CD4-positive, alpha-beta memory T cell (primary cell): Measurements from ENCODE around the gene NENF. TPM values are rescaled to one million over a fixed set of nuclear protein-coding genes. Genes with fewer than 3 reads are reported as not detected.

ENCODE experiments used
- CTCF ChIA-PET: fragments of 350-600 bp; sonication (Branson Sonifier 250); formaldehyde crosslinking; loops from one replicate; lab custom pipeline; 2021; ENCODE audit warnings: inconsistent platforms; ENCODE audit not compliant: partially characterized antibody; lab: Charles Lee
- POLR2A ChIA-PET: fragments of 350-600 bp; sonication (Branson Sonifier 250); formaldehyde crosslinking; loops from one replicate; lab custom pipeline; 2021; ENCODE audit not compliant: partially characterized antibody; lab: Charles Lee
- DNase-seq, 5 donors: peaks; one replicate each; pipeline versions ENCODE4 v3.0.0 to v3.0.0-alpha.2; 2020 to 2022; ENCODE audit warnings: mixed read lengths in 1 of 5
- H3K27ac ChIP-seq: one replicate; pipeline ENCODE4 v1.7.0; 2013; ENCODE audit warnings: low read depth, low read length
- H3K27me3 ChIP-seq: 2 replicates; pipeline ENCODE4 v1.7.0; 2013; ENCODE audit warnings: mild to moderate bottlenecking, low read length, moderate library complexity; ENCODE audit not compliant: insufficient read depth
- H3K36me3 ChIP-seq: 2 replicates; pipeline ENCODE4 v1.7.0; 2013; ENCODE audit warnings: mild to moderate bottlenecking, low read length, moderate library complexity; ENCODE audit not compliant: insufficient read depth
- H3K4me1 ChIP-seq: 2 replicates; pipeline ENCODE4 v1.7.0; 2013; ENCODE audit warnings: mild to moderate bottlenecking, low read length, moderate library complexity; ENCODE audit not compliant: insufficient read depth
- H3K4me3 ChIP-seq, 2 donors: one replicate each; pipeline ENCODE4 v1.7.0; 2013; ENCODE audit warnings: low read length in 2 of 2, mild to moderate bottlenecking in 1 of 2
- H3K9me3 ChIP-seq, 2 donors: one replicate each; pipeline ENCODE4 v1.7.0; 2013; ENCODE audit warnings: low read length in 2 of 2, control low read depth in 1 of 2; ENCODE audit not compliant: control insufficient read depth in 1 of 2
- H3K27ac Mint-ChIP-seq, 7 donors: one replicate each; pipeline ENCODE4 v1.8.0; 2020 to 2021; ENCODE audit warnings: mixed read lengths in 7 of 7, mild to moderate bottlenecking in 6 of 7, inconsistent platforms in 3 of 7, moderate library complexity in 3 of 7
- H3K27me3 Mint-ChIP-seq, 2 donors: one replicate each; pipeline ENCODE4 v1.8.0; 2020 to 2021; ENCODE audit warnings: mixed read lengths in 2 of 2
- H3K36me3 Mint-ChIP-seq, 2 donors: one replicate each; pipeline ENCODE4 v1.8.0; 2020 to 2021; ENCODE audit warnings: mixed read lengths in 2 of 2, inconsistent platforms in 1 of 2, mild to moderate bottlenecking in 1 of 2
- H3K4me1 Mint-ChIP-seq, 4 donors: one replicate each; pipeline ENCODE4 v1.8.0; 2020 to 2021; ENCODE audit warnings: mixed read lengths in 4 of 4, mild to moderate bottlenecking in 1 of 4
- H3K4me3 Mint-ChIP-seq, 8 donors: one replicate each; pipeline ENCODE4 v1.8.0; 2020 to 2021; ENCODE audit warnings: mixed read lengths in 8 of 8, mild to moderate bottlenecking in 7 of 8, moderate library complexity in 6 of 8, inconsistent platforms in 3 of 8
- H3K9me3 Mint-ChIP-seq, 8 donors: one replicate each; pipeline ENCODE4 v1.8.0; 2020 to 2021; ENCODE audit warnings: mixed read lengths in 8 of 8, mild to moderate bottlenecking in 5 of 8, inconsistent platforms in 3 of 8, moderate library complexity in 1 of 8
- intact Hi-C: fragments of 100-400 bp; cut with micrococcal nuclease; formaldehyde crosslinking; loops from one replicate; pipeline ENCODE4 v1.15.1; 2023
- polyA plus RNA-seq, 2 donors: library from polyadenylated mRNA; unstranded; fragments of 300-500 nt; fragmentation: Illumina TruSeq; gene quantifications; one replicate each; pipeline ENCODE4 v1.2.3, GENCODE V29; 2021
- total RNA-seq, 2 experiments: library from RNA; stranded (reverse); gene quantifications; one replicate each; pipeline ENCODE4 v1.2.3, GENCODE V29; 2021

Gene NENF
- total and polyA plus RNA-seq, 4 experiments from 2014 or later, result 18.7 to 76.2 (median 31.8) TPM

DNA sequence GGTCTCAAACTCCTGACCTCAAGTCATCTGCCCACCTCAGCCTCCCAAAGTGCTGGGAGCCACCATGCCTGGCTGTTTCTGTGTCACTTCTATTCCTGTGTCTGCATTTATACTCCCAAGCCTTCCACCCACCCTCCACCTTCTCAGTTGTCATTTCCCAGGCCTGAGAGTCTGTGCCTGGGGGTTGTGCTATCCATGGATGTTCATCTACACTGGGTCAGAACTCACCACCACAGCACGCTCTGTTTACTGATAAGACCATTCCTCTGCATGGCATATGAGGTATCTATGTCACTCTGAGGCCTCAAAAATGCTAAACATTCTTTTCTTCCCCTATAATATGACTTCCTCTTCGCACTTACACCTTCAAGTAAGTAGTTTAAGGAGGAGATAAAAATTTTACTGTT lies 6.1 kb downstream of the NENF start:
- no peaks in the 10 kb centered on the region for H3K27me3 Mint-ChIP-seq
- CTCF ChIA-PET, result no interaction called here
- peaks cover 10% of the 10 kb centered on the region for H3K4me1 ChIP-seq
- H3K4me1 Mint-ChIP-seq, result peaks cover 7 to 21% (median 11%) of the 10 kb centered on the region in 4 donors
- intact Hi-C loops, result loop anchor here (10.0 kb wide), 2 partner anchors 604 to 764 kb away; partner anchors contain the start of genes LPGAT1 and NEK2
- H3K4me3 ChIP-seq, result no peak overlapping the region
- no peaks in the 10 kb centered on the region for H3K27me3 ChIP-seq
- no peak for DNase-seq
- POLR2A ChIA-PET, result no interaction called here
- no peaks in the 10 kb centered on the region for H3K9me3 ChIP-seq
- peaks cover 0 to 3% of the 10 kb centered on the region in 2 donors for H3K36me3 Mint-ChIP-seq
- H3K36me3 ChIP-seq, result peaks cover 3% of the 10 kb centered on the region
- no peak overlapping the region for H3K27ac ChIP-seq
- H3K27ac Mint-ChIP-seq, result peak overlapping the region in 1 of 7 donors; percentile 80
- H3K9me3 Mint-ChIP-seq, result no peaks in the 10 kb centered on the region
- no peak overlapping the region for H3K4me3 Mint-ChIP-seq

DNA sequence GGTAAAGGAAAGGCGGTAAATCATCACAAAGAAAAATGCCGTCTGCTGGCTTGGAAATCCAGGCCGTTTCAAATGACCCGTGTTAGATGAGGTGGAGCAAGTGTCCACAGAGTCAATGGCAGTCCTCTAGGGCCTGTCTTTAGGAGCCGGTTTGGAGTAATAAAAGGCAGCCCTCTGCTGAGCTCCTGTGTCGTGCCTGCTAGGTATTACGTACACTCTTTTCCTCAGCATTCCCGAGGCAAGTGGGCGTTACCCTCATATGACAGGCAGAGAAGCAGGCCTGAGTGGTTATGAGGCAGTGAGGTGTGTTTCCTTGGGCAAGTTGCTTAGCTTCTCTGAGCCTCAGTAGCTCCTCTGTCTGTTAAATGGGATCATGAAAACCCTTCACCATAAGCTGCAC lies 7.7 kb downstream of the NENF start:
- no peaks in the 10 kb centered on the region for H3K9me3 ChIP-seq
- H3K4me1 ChIP-seq, result no peaks in the 10 kb centered on the region
- ChIA-PET CTCF (interaction anchor here (1.1 to 2.4 kb wide), 6 partner anchors 14 to 428 kb away, joined by 3 to 14 read pairs (median 3); no protein-coding TSS in a partner anchor), POLR2A (no interaction called here)
- no peak overlapping the region for H3K27ac Mint-ChIP-seq
- no peaks in the 10 kb centered on the region for H3K27me3 ChIP-seq
- intact Hi-C loops, result no loop called here
- H3K36me3 Mint-ChIP-seq, result peaks cover 8 to 10% of the 10 kb centered on the region in 2 donors
- H3K36me3 ChIP-seq, result peaks cover 3% of the 10 kb centered on the region
- no peaks in the 10 kb centered on the region for H3K9me3 Mint-ChIP-seq
- H3K4me3 ChIP-seq, result no peak overlapping the region
- peaks cover 0 to 10% (median 1%) of the 10 kb centered on the region in 4 donors for H3K4me1 Mint-ChIP-seq
- DNase-seq, result no peak
- no peak overlapping the region for H3K27ac ChIP-seq
- no peaks in the 10 kb centered on the region for H3K27me3 Mint-ChIP-seq
- H3K4me3 Mint-ChIP-seq, result no peak overlapping the region

DNA sequence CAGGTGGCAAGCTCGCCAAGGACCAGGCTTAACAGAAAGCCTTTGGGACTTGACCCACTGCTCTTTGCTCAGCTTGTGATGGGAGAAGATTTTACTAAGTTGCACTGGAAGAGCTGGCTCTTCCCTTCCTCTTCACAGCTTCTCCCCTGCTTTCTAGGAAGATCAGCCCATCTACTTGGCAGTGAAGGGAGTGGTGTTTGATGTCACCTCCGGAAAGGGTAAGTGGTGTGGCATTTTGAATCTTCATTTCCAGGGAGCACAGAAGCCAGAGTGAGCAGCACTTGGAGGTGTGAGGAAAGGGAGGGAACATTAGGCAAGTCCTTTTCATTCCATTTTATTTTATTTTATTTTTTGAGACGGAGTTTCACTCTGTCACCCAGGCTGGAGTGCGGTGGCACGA lies 9.7 kb downstream of the NENF start:
- Mint-ChIP-seq H3K27ac (peak overlapping the region in 1 of 7 donors; percentile 15), H3K4me1 (peaks cover 0 to 5% (median 1%) of the 10 kb centered on the region in 4 donors), H3K27me3 (no peaks in the 10 kb centered on the region), H3K36me3 (peaks cover 8 to 18% of the 10 kb centered on the region in 2 donors), H3K4me3 (no peak overlapping the region), H3K9me3 (no peaks in the 10 kb centered on the region)
- no peak overlapping the region for H3K27ac ChIP-seq
- no peaks in the 10 kb centered on the region for H3K27me3 ChIP-seq
- peaks cover 3% of the 10 kb centered on the region for H3K36me3 ChIP-seq
- ChIA-PET CTCF (interaction anchor here (0.9 to 1.6 kb wide), 2 partner anchors 15 kb away, joined by 3 to 5 read pairs; no protein-coding TSS in a partner anchor), POLR2A (interaction anchor here (1.3 to 1.7 kb wide), 2 partner anchors 10 to 16 kb away, joined by 3 to 4 read pairs; partner anchors contain the start of gene NENF)
- H3K4me1 ChIP-seq, result no peaks in the 10 kb centered on the region
- intact Hi-C loops, result no loop called here
- H3K9me3 ChIP-seq, result no peaks in the 10 kb centered on the region
- H3K4me3 ChIP-seq, result no peak overlapping the region
- DNase-seq, result no peak

DNA sequence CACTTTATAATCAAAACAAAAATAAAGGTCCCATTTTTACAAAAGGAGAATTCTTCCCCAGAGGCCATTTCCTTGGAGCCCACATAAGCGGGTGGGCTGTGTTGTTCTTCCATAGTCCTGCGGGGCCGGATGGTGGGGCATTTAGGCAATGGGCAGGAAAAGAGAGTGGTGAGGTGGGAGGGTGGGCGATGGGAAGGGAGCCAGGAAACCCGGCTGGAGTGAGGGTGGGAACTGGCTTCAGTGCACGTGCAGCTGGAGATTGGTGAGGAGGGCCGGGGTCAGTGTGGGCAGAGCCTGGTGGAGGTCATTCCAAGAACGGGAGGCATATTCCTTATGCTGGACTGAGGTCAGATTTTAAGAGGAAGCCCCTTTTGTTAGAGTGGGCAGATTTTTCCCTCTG lies 13.6 kb downstream of the NENF start:
- peaks cover 3% of the 10 kb centered on the region for H3K36me3 ChIP-seq
- no peak overlapping the region for H3K27ac Mint-ChIP-seq
- no peak overlapping the region for H3K4me3 ChIP-seq
- H3K27ac ChIP-seq, result no peak overlapping the region
- peaks cover 8 to 18% of the 10 kb centered on the region in 2 donors for H3K36me3 Mint-ChIP-seq
- ChIA-PET CTCF (interaction anchor here (2.2 kb wide), 1 partner anchor 9 kb away, joined by 7 read pairs; no protein-coding TSS in a partner anchor), POLR2A (no interaction called here)
- intact Hi-C loops, result no loop called here
- H3K27me3 ChIP-seq, result no peaks in the 10 kb centered on the region
- DNase-seq, result no peak
- H3K4me1 Mint-ChIP-seq, result peaks cover 0 to 1% (median 0%) of the 10 kb centered on the region in 4 donors
- no peak overlapping the region for H3K4me3 Mint-ChIP-seq
- no peaks in the 10 kb centered on the region for H3K9me3 Mint-ChIP-seq
- H3K9me3 ChIP-seq, result no peaks in the 10 kb centered on the region
- H3K4me1 ChIP-seq, result no peaks in the 10 kb centered on the region
- no peaks in the 10 kb centered on the region for H3K27me3 Mint-ChIP-seq

DNA sequence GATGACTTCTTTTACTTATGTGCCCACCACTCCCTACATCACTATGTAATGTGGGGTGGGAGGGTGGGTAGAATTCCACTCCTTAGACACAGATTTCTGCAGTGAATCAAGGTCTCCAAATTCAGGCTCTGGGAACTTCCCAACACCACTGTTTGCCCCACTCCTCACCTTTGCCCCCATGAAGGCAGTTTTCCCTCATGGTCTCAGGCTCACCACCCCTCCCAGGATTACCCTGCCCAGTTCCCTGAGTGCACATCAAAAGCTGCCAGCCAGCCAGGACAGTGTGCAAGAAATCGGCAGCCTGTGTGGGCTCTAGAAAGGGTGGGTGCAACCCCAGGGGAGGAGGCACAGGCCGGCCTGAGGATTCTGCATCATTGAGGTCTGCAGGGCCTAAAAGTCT lies 14.8 kb downstream of the NENF start:
- Mint-ChIP-seq H3K9me3 (no peaks in the 10 kb centered on the region), H3K4me1 (peaks cover 0 to 1% (median 0%) of the 10 kb centered on the region in 4 donors), H3K4me3 (no peak overlapping the region), H3K27ac (no peak overlapping the region), H3K27me3 (no peaks in the 10 kb centered on the region), H3K36me3 (peaks cover 8 to 18% of the 10 kb centered on the region in 2 donors)
- intact Hi-C loops, result no loop called here
- H3K36me3 ChIP-seq, result peaks cover under 1% of the 10 kb centered on the region
- H3K4me3 ChIP-seq, result no peak overlapping the region
- no peaks in the 10 kb centered on the region for H3K4me1 ChIP-seq
- CTCF ChIA-PET, result interaction anchor here (2.2 kb wide), 1 partner anchor 8 kb away, joined by 7 read pairs; no protein-coding TSS in a partner anchor
- POLR2A ChIA-PET, result no interaction called here
- no peaks in the 10 kb centered on the region for H3K27me3 ChIP-seq
- no peaks in the 10 kb centered on the region for H3K9me3 ChIP-seq
- H3K27ac ChIP-seq, result no peak overlapping the region
- DNase-seq, result no peak

DNA sequence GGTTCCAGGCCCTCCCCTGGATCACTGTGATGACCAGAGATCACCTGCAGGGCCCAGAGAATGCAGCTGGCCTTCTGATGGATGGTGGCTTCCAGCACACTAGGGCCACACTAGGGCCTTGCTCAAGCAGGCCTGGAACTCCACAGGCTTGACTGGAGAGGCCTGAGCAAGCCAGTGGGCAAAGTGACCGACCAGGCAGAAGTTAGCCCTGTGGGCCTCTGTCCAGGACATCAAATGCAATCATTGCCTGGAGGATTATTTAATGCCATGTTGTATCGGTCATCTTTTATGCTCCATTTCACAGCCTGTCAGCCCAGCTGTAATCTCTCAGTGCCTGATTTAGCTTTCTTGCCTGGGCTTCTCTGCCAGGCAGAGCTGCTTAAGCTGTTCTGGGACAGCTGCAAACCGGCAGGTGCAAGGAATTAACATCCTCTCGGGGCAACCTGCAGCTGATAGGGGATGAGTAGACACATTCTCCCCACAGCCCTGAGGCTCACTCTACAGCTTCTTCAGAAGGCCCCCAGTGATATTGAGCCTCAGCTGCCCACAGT lies 17.7 kb downstream of the NENF start:
- Mint-ChIP-seq H3K27ac (no peak overlapping the region), H3K4me3 (no peak overlapping the region), H3K9me3 (no peaks in the 10 kb centered on the region), H3K36me3 (peaks cover 0 to 8% of the 10 kb centered on the region in 2 donors), H3K27me3 (no peaks in the 10 kb centered on the region), H3K4me1 (no peaks in the 10 kb centered on the region)
- no peaks in the 10 kb centered on the region for H3K27me3 ChIP-seq
- ChIA-PET CTCF (interaction anchor here (0.7 to 11.6 kb wide), 3 partner anchors 159 to 388 kb away, joined by 3 to 404 read pairs (median 171); no protein-coding TSS in a partner anchor), POLR2A (no interaction called here)
- no peaks in the 10 kb centered on the region for H3K4me1 ChIP-seq
- H3K27ac ChIP-seq, result no peak overlapping the region
- intact Hi-C loops, result no loop called here
- DNase-seq, result no peak
- H3K9me3 ChIP-seq, result no peaks in the 10 kb centered on the region
- H3K4me3 ChIP-seq, result no peak overlapping the region
- H3K36me3 ChIP-seq, result no peaks in the 10 kb centered on the region

DNA sequence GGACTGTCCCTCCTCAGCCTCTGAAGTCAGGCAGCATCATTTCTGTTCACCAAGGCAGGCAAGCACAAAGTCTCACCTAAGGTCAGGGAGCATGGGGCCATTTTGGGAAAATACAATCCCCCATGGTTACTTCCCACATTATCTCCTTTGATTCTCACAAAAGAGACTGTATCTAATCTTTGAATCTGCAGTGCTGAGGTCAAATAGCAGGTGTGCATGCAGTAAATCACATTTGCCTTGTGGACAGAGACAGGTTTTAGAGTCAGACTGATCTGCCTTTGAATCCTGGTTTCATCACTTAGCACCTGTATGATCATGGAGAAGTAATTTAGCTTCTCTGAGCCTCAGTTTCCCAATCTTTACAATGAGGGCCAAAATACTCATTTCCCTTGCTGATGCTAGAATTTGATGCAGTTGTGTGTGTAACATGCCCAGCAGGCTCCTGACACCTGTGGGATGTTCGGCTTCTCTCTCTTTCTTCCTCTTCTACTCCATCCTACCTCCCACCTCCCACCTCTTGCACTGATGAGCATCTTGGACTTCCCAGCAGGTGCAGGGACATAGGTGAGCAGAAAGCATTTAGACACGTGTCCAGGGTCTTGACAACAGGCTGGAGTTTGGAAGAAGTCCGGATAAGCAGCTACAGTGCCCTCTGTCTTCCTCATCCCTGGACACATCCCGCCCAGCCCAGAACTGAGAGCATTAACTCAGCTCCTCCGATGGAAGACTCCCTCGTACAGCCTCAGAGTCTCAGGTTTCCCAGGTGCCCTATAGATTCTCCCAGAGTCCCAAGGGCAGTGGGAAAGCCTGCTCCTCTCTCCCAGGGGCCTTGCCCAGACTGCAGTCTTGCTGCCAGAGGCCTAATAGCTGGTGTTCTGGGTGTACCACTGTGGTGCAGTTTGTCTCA lies 18.9 kb downstream of the NENF start:
- Mint-ChIP-seq H3K4me3 (no peak overlapping the region), H3K36me3 (no peaks in the 10 kb centered on the region), H3K9me3 (no peaks in the 10 kb centered on the region), H3K27me3 (no peaks in the 10 kb centered on the region), H3K4me1 (peaks cover 0 to 1% (median 0%) of the 10 kb centered on the region in 4 donors), H3K27ac (no peak overlapping the region)
- ChIA-PET CTCF (interaction anchor here (1.0 to 11.6 kb wide), 3 partner anchors 213 to 390 kb away, joined by 3 to 404 read pairs (median 171); no protein-coding TSS in a partner anchor), POLR2A (no interaction called here)
- intact Hi-C loops, result no loop called here
- Histone ChIP-seq H3K27ac (no peak overlapping the region), H3K4me3 (no peak overlapping the region), H3K9me3 (no peaks in the 10 kb centered on the region), H3K36me3 (no peaks in the 10 kb centered on the region), H3K27me3 (no peaks in the 10 kb centered on the region), H3K4me1 (peaks cover 3% of the 10 kb centered on the region)
- DNase-seq, result no peak
